ENCODE data around the gene PAPOLB.
A peak's percentile ranks its signal among the peaks of the same experiment; 100 is the strongest.

Gene PAPOLB

GRCh38 chr7:4878336-4879335, 16.8 kb upstream of the PAPOLB start:
- peak in 10 of 58 donors; percentile 4 to 50 (median 19) for DNase-seq

DNA sequence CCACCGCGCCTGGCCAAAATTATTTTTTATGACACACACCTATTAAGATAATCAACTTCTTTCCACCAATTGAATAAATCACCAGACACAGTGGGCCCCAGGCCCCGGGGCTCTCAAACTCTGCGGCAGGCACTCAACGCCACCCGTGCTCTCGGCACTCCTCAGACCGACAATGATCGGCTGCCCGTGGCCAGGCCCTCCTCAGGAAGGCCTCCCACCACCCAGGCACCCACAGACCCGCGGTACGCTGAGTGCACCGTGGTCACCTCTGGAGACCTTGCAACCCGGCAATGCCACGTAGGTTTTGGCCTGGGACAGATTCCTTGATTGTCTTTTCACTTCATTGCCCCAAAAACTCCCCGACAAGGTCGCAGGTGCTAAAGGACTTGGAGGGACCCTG, 14.8 kb upstream of the PAPOLB start:
- DNase-seq, result no peak

GRCh38 chr7:4875391-4875790, 13.6 kb upstream of the PAPOLB start:
- no peak for DNase-seq

DNA sequence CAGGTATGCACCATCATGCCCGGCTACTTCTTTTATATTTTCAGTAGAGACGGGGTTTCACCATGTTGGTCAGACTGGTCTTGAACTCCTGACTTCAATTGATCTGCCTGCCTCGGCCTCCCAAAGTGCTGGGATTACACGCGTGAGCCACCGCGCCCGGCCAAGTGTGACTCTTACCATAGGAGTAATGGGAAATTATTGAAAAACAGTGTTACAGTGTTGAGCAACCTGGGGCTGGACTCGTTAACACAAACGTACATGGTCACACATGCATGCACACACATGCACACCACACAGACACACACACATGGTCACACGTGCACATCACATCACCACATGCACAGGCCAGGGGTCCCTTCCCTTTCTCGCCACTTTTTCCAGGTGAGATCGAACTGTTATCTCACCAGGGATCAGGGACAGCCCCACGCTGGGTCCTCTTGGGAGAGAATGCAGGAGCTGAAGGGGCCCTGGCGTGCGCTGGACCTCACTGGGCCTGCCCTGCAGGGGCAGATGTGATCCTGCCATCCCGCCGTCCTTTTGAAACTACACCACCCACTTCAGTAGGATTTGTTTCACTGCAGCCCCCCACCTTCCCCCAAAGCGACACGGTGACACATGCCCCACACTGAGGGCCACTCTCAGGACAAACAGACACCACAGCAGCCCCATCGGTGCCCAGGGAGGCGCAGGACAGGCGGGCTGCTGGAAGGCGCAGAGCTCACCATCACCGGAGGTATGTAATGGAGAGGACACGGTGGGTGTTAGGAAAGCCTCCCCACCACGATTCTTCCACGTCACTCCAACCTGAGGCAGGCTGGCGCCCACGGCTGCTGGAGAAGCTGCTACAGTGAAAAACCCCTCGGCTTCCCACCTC, 11.5 kb upstream of the PAPOLB start:
- peak in 1 of 58 donors; percentile 12 for DNase-seq

GRCh38 chr7:4871930-4872675, 10.3 kb upstream of the PAPOLB start:
- DNase-seq, result no peak

GRCh38 chr7:4871056-4871680, 9.3 kb upstream of the PAPOLB start:
- DNase-seq, result no peak

GRCh38 chr7:4868493-4868892, 6.7 kb upstream of the PAPOLB start:
- DNase-seq, result no peak

DNA sequence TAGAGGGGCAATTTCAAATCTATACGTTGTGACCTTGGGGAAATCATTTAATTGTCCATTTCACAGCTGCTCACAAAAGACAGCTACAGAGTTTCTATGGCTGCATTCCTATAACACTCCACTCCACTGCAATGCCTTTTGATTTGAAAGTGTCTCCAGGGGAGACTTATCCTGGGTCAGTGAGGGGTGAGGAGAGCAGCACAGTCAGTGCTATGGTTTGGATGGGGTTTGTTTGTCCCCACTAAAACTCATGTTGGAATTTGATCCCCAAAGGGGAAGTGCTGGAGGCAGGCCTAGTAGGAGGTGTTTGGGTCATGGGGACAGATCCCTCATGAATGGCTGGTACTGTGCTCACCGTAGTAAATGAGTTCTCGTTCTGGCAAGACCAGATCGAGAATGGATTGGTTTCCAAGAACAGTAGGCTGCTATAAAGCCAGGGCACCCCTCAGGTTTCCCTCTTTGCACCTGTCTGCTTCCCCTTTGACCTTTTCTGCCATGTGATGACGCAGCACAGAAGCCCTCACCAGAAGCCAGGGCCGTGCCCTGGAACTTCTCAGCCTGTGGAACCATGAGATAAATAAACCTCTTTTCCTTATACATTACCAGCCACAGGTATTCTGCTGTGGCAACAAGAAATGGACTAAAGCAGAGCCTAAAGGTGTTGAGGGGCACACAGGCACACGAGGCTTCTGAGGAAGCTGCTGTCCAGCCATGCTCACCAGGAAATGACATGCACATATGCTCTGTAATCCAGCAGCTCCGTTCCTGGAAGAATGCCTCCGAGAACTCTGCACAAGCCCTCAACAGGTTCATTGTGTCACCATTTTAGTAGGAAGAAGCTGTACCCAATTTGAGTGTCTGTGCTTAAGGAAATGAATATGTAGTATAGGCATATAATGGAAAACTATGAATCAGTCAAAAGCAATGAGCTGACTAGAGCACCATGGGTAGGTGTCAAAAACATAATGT, 5.0 kb upstream of the PAPOLB start:
- DNase-seq, result no peak

DNA sequence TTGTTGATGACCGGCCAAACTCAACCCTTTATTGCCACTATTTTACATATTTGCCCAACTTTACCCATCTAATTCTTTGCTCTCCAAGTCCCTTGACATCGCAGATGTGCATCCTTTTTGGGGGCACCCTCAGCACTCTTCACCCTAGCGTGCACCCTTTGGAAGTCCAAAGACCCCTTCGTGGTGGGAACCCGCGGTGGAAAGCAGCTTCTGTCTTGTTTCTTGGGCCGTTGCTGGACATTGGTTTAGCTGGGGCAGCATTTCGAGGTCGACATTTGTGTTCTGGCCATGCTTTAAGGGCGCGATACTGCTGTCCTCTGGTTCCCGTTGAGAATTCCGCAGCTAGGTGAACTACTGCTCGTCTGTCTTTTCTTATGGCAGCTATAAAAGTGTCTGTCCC, 326 bp upstream of the PAPOLB start:
- no peak for DNase-seq

- no peak for DNase-seq
Measured at GRCh38 chr7:4861227-4861626, 603 bp downstream of the PAPOLB start.

GRCh38 chr7:4857189-4857588, 4.6 kb downstream of the PAPOLB start:
- DNase-seq, result no peak

DNA sequence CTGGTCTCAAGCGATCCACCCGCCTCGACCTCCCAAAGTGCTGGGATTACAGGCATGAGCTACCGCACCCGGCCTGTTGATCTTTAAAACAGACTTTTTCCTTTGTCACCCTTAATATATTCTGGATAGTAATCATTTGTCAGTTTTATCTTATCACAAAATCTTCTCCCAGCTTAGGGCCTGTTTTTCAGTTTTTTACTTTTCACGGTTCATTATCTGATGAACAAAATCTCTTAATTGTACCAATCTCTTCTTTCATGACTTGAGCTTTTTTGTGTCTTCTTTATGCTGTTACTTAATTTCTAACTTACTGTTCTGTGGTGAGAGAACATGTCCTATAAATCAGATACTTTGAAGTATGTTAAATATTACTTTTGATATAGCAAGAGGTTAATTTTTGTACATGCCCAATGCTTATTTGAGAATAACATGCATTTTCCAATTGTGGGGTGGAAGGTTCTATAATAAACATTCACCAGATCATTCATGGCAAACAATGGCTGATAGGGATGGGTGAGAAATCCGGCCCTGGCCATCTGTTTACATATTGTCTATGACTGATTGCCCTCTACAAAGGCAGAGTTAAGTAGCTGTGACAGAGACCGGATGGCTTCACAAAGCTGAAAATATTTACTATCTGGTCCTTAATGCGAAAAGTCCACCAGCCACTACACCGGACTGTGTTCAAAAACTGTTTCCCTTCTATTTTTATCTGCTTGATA, 5.3 kb downstream of the PAPOLB start:
- no peak for DNase-seq

DNA sequence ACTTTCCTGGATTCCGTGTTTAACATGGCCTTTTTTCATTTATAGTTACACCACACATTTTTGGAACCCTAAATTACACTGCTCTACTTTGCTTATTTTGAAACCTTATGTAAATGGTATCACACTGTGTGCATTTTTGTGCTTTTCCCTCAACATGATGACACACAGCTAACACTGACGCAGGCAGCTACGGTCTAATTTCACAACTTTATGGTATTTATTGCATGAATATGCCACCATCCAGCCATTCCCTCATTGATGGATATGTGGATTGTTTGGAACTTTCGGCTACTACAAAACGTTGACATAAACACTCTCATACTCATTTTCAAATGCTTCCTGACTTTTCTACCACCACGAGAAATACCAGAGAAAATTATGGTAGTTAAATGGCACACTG, 6.9 kb downstream of the PAPOLB start:
- no peak for DNase-seq

DNA sequence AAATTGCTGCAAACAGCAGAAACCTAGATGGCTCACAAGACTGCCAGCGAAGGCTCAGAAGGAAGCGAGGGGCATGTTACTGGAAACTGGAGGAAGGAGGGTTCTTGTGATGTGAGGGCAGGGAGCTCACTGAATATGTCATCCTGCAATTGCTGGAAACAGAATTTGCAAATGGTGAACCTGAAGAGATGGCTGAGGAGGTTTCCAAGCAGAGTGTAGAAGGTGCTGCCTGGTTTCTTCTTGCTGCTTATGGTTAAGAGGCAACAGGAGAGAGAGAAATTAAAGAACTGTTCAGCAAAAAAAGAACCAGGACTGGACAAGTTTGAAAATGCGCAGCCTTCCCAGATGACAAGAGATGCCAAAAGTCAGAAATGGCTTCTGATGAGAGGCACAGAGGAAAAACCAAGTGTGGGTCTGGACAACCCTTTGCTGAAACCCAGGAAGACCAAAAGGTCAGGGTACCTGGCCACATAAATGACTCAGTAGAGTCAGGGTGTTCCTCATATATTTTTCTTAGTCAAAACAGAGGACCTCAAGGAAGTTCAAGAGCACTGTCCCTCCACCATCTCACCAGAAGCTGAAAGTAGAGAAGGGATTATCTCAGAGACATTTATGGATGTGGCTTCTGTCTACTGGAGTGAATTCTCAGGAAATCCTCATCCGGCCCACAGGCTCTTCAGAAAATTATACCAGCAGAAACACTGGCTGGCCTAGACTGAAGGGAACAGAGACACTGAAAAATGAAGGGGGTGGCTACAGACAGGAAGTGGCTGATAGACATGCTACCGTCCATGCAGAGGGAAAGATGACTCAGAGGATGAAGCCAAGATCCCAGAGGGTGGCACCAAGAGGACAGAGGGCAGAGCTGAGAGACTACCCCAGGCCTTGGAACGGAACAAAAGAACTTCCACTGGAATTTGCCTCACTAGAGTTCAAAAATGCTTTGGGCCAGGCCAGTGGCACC, 10.1 kb downstream of the PAPOLB start:
- DNase-seq, result no peak

- DNase-seq, result no peak
Measured at GRCh38 chr7:4850262-4850795, 11.5 kb downstream of the PAPOLB start.

GRCh38 chr7:4849390-4849789, 12.4 kb downstream of the PAPOLB start:
- DNase-seq, result peak in 27 of 58 donors; percentile 2 to 55 (median 12)

- peak in 37 of 58 donors; percentile 9 to 67 (median 27) for DNase-seq
Measured at GRCh38 chr7:4845740-4846142, 16.1 kb downstream of the PAPOLB start.

Measured in anterior cingulate cortex (tissue), 58 donors.